K562 (cell line): ENCODE data around the gene NVL. TPM values are rescaled to one million over a fixed set of nuclear protein-coding genes. Genes with fewer than 3 reads are reported as not detected.

Source experiments
- BRCA1 ChIP-seq, 2 experiments: fragments of 450-650 bp in 1 of 2; sonication (generic) in 1 of 2; formaldehyde crosslinking in 1 of 2; IDR thresholded peaks; 2 replicates each; pipeline versions ENCODE4 v1.5.0 to v1.6.1; 2017 to 2020; ENCODE audit warnings: mild to moderate bottlenecking in 1 of 2, missing genetic modification reagents in 1 of 2
- CHD2 ChIP-seq: IDR thresholded peaks from 2 replicates; pipeline ENCODE4 v1.6.1; 2011; ENCODE audit warnings: low read depth, low read length
- GATAD2B ChIP-seq: fragments of 450-650 bp; IDR thresholded peaks from 2 replicates; pipeline ENCODE4 v1.6.1; 2017; ENCODE audit warnings: mild to moderate bottlenecking, borderline replicate concordance
- GMEB1 ChIP-seq: fragments of 250-450 bp; sonication (Bioruptor Pico); IDR thresholded peaks from 2 replicates; pipeline ENCODE4 v1.4.0; 2020; ENCODE audit warnings: mild to moderate bottlenecking
- HDAC2 ChIP-seq: fragments of 450-650 bp; IDR thresholded peaks from 2 replicates; pipeline ENCODE4 v1.6.1; 2016; ENCODE audit warnings: mild to moderate bottlenecking
- HDGF ChIP-seq: fragments of 450-650 bp; IDR thresholded peaks from 2 replicates; pipeline ENCODE4 v1.6.1; 2016
- HNRNPL ChIP-seq: fragments of 200-400 bp; formaldehyde crosslinking; IDR thresholded peaks from 2 replicates; pipeline ENCODE4 v1.6.1; 2017; ENCODE audit warnings: low read depth, mild to moderate bottlenecking, low read length
- IRF2 ChIP-seq: sonication (generic); formaldehyde crosslinking; IDR thresholded peaks from 2 replicates; pipeline ENCODE4 v1.8.1; 2022; ENCODE audit warnings: mild to moderate bottlenecking, missing genetic modification reagents
- LARP7 ChIP-seq: fragments of 450-650 bp; IDR thresholded peaks from 2 replicates; pipeline ENCODE4 v1.6.1; 2016
- MAZ ChIP-seq, 2 experiments: fragments of 450-650 bp in 1 of 2; sonication (generic) in 1 of 2; formaldehyde crosslinking; IDR thresholded peaks in 1 of 2; conservative IDR thresholded peaks in 1 of 2; 2 replicates each; pipeline versions ENCODE4 v1.4.0 to v1.5.0; 2020; ENCODE audit warnings: mild to moderate bottlenecking in 1 of 2, missing genetic modification reagents in 1 of 2
- NBN ChIP-seq: fragments of 450-650 bp; IDR thresholded peaks from 2 replicates; pipeline ENCODE4 v1.6.1; 2016; ENCODE audit warnings: low read depth, mild to moderate bottlenecking
- PCBP1 ChIP-seq: fragments of 200-400 bp; formaldehyde crosslinking; IDR thresholded peaks from 2 replicates; pipeline ENCODE4 v1.6.1; 2018; ENCODE audit warnings: mild to moderate bottlenecking, low read depth, low read length; ENCODE audit not compliant: poor library complexity, severe bottlenecking
- POLR2H ChIP-seq: IDR thresholded peaks from 2 replicates; pipeline ENCODE4 v1.6.1; 2016; ENCODE audit warnings: missing genetic modification characterization, low read depth, mild to moderate bottlenecking, control low read depth, missing compliant biosample characterization, moderate library complexity
- SAP30 ChIP-seq: fragments of 200-600 bp; sonication (generic); IDR thresholded peaks from 2 replicates; pipeline ENCODE4 v1.6.1; 2012; ENCODE audit warnings: borderline replicate concordance, low read depth, mild to moderate bottlenecking, moderate library complexity, low read length, control low read depth, inconsistent platforms; ENCODE audit not compliant: insufficient read depth, poor library complexity, severe bottlenecking
- SRF ChIP-seq, 2 experiments: fragments of 250-450, 450-650 bp in 1 of 2; sonication (Bioruptor Pico) in 1 of 2; sonication (generic) in 1 of 2; formaldehyde crosslinking; IDR thresholded peaks; 2 replicates each; pipeline versions ENCODE4 v1.5.0 to v1.5.1; 2020 to 2022; ENCODE audit warnings: mild to moderate bottlenecking in 1 of 2, missing genetic modification reagents in 1 of 2
- TAF1 ChIP-seq: IDR thresholded peaks from 2 replicates; pipeline ENCODE4 v1.6.1; 2011; ENCODE audit warnings: mild to moderate bottlenecking, low read length, moderate library complexity; ENCODE audit not compliant: insufficient read depth, control insufficient read depth, severe bottlenecking; ENCODE audit errors: extremely low read depth
- WHSC1 ChIP-seq: IDR thresholded peaks from one replicate; pipeline ENCODE4 v1.6.1; 2012; ENCODE audit warnings: low read length, control low read depth, inconsistent platforms
- ZBTB17 ChIP-seq: fragments of 450-650 bp; formaldehyde crosslinking; IDR thresholded peaks from 2 replicates; pipeline ENCODE4 v1.4.0; 2020; ENCODE audit warnings: mild to moderate bottlenecking
- ZNF395 ChIP-seq: fragments of 200-800 bp; sonication (Bioruptor generic); IDR thresholded peaks from 2 replicates; pipeline ENCODE4 v1.6.1; 2017; ENCODE audit warnings: missing genetic modification characterization, missing compliant biosample characterization
- ZNF41 ChIP-seq: fragments of 250-450 bp; sonication (Bioruptor Pico); conservative IDR thresholded peaks from 2 replicates; pipeline ENCODE4 v1.4.0; 2020; ENCODE audit warnings: mild to moderate bottlenecking
- ZNF699 ChIP-seq: fragments of 250-450 bp; sonication (Bioruptor Pico); IDR thresholded peaks from 2 replicates; pipeline ENCODE4 v1.8.0; 2021; ENCODE audit warnings: mild to moderate bottlenecking, moderate library complexity; ENCODE audit not compliant: insufficient replicate concordance
- polyA plus RNA-seq, 8 experiments: library from polyadenylated mRNA; depleted of rRNA in 4 of 8; stranded (reverse) in 5 of 8; unstranded in 3 of 8; fragments of >200 nt; fragmentation: Nextera tagmentation in 2 of 8; fragmentation: Illumina TruSeq in 1 of 8; extraction: Ambion mirVana in 2 of 8; extraction: Trizol in 1 of 8; gene quantifications; 2 replicates each; pipeline versions ENCODE4 v1.2.1 to v1.2.3, GENCODE V29; 2011 to 2014; ENCODE audit warnings: inconsistent platforms in 1 of 8, missing spikeins in 1 of 8
- total RNA-seq, 7 experiments: library from RNA; depleted of rRNA in 6 of 7; stranded (reverse); fragments of >200 nt in 6 of 7; fragmentation: Illumina TruSeq in 2 of 7; extraction: Trizol in 2 of 7; gene quantifications; 2 replicates each; pipeline versions ENCODE4 v1.2.1 to v1.2.3, GENCODE V29; 2011 to 2021; ENCODE audit warnings: low replicate concordance in 1 of 7
- TF ChIP-seq, protein P1 (sequence below): fragments of 450-650 bp; formaldehyde crosslinking; IDR thresholded peaks from 2 replicates; pipeline ENCODE4 v1.4.0; 2022; ENCODE audit warnings: mild to moderate bottlenecking, moderate library complexity
- TF ChIP-seq, protein P2 (sequence below): fragments of 450-650 bp; formaldehyde crosslinking; IDR thresholded peaks from 2 replicates; pipeline ENCODE4 v1.4.0; 2020; ENCODE audit warnings: mild to moderate bottlenecking, moderate library complexity

The NVL gene
- total and polyA plus RNA-seq, 9 of the 15 experiments (the other 6 are each of a cell fraction or from before 2014, with no cell fraction given), result 32.5 to 86.6 (median 62.9) TPM

- TF ChIP-seq ZNF395 (CRISPR knock-in tag), result no peak; the same call in 1 of the 2 replicates
- no peak for TF ChIP-seq SAP30
- TF ChIP-seq MAZ (CRISPR knock-in tag; conservative IDR thresholded peaks at IDR 0.05 in 1 of 2, IDR thresholded peaks at IDR 0.05 in 1 of 2), result no peak; a peak in 1 of 4 replicates
- TF ChIP-seq HNRNPL, result peak; percentile 18; the same call in 1 of the 2 replicates
- TF ChIP-seq HDAC2, result no peak
- TF ChIP-seq, protein P1, sequence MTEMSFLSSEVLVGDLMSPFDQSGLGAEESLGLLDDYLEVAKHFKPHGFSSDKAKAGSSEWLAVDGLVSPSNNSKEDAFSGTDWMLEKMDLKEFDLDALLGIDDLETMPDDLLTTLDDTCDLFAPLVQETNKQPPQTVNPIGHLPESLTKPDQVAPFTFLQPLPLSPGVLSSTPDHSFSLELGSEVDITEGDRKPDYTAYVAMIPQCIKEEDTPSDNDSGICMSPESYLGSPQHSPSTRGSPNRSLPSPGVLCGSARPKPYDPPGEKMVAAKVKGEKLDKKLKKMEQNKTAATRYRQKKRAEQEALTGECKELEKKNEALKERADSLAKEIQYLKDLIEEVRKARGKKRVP (CRISPR knock-in tag), result 0 out of 2 replicates have a peak, but pooled peaks have one; percentile 11
- TF ChIP-seq WHSC1, result no peak
- TF ChIP-seq POLR2H, result no peak
- TF ChIP-seq TAF1, result no peak
- TF ChIP-seq IRF2 (CRISPR knock-in tag), result no peak
- no peak for TF ChIP-seq GMEB1
- no peak for TF ChIP-seq ZNF699 (CRISPR knock-in tag)
- TF ChIP-seq GATAD2B, result peak; percentile 2; the same call in 1 of the 2 replicates
- no peak for TF ChIP-seq CHD2
- TF ChIP-seq, protein P2, sequence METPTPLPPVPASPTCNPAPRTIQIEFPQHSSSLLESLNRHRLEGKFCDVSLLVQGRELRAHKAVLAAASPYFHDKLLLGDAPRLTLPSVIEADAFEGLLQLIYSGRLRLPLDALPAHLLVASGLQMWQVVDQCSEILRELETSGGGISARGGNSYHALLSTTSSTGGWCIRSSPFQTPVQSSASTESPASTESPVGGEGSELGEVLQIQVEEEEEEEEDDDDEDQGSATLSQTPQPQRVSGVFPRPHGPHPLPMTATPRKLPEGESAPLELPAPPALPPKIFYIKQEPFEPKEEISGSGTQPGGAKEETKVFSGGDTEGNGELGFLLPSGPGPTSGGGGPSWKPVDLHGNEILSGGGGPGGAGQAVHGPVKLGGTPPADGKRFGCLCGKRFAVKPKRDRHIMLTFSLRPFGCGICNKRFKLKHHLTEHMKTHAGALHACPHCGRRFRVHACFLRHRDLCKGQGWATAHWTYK, result no peak
- no peak; the same call in 1 of the 2 replicates for TF ChIP-seq ZBTB17
- TF ChIP-seq ZNF41 (CRISPR knock-in tag), result no peak
- TF ChIP-seq SRF (CRISPR knock-in tag; IDR thresholded peaks at IDR 0.05), result peak; percentile 80 to 95
- TF ChIP-seq LARP7, result no peak
- TF ChIP-seq NBN, result no peak
- no peak for TF ChIP-seq PCBP1
- TF ChIP-seq HDGF, result no peak
- TF ChIP-seq BRCA1 (IDR thresholded peaks at IDR 0.05), result no peak
- TF ChIP-seq BRCA1 (CRISPR knock-in tag; IDR thresholded peaks at IDR 0.05), result no peak
These were observed 146.2 kb downstream of the NVL start (continued) for GRCh38 chr1:224183591-224184312.
